SH-SY5Y (cell line): ENCODE data around the gene FMO1.

Source experiments
- GATA2 ChIP-seq: IDR thresholded peaks from 2 replicates; pipeline ENCODE4 v1.6.1; 2011; ENCODE audit warnings: mild to moderate bottlenecking, low read depth, low read length
- GATA3 ChIP-seq: IDR thresholded peaks from 2 replicates; pipeline ENCODE4 v1.6.1; 2011; ENCODE audit warnings: low read depth, mild to moderate bottlenecking, low read length, moderate library complexity

DNA sequence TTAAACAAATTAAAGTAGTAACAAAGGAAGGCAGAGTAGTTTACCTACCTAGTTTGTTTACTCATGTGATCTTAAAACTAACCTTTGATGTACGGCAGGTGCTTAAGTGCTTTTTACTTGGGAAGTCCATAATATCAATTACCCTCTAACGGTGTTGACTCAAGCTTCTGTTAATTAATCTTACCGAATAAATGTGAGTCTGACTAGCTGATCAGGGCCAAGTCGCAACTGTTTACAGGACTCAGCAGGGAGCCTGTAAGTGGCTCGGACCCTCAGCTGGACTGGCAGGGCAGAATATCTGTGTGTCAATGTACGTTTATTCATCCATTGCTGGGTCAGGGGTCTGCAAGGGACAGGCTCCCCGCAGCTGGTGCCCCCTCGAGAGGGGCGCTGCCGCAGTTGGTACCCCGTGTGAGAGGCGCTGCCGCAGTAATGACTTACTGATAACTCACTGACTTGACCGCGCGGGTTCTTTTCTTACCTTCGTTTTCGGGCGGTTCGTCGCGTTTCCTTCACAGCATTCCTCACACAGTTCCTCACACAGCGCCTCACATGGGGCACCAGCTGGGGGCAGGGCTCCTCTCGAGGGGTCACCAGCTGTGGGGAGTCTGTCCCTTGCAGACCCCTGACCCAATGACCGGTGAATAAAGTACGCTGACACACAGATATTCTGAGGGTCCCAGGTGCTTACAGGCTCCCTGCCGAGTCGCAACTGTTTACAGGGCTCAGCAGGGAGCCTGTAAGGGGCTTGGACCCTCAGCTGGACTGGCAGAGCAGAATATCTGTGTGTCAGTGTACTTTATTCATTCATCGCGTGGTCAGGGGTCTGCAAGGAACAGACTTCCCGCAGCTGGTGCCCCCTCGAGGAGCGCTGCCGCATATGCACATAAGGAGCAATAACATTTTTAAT lies 3.0 kb downstream of the FMO1 start:
- TF ChIP-seq GATA2, result no peak
- no peak for TF ChIP-seq GATA3
